HuH-7 (cell line): ENCODE measurements around the gene EFCC1.
"Not testable (repeated sequence)": the region's sequence is repeated elsewhere in the genome, so short reads cannot be mapped to it uniquely, and the experiment has no call there.

Source experiments
- DNase-seq: peaks from one replicate; pipeline ENCODE4 v3.0.0; 2011; ENCODE audit warnings: low spot score

Gene EFCC1

DNA sequence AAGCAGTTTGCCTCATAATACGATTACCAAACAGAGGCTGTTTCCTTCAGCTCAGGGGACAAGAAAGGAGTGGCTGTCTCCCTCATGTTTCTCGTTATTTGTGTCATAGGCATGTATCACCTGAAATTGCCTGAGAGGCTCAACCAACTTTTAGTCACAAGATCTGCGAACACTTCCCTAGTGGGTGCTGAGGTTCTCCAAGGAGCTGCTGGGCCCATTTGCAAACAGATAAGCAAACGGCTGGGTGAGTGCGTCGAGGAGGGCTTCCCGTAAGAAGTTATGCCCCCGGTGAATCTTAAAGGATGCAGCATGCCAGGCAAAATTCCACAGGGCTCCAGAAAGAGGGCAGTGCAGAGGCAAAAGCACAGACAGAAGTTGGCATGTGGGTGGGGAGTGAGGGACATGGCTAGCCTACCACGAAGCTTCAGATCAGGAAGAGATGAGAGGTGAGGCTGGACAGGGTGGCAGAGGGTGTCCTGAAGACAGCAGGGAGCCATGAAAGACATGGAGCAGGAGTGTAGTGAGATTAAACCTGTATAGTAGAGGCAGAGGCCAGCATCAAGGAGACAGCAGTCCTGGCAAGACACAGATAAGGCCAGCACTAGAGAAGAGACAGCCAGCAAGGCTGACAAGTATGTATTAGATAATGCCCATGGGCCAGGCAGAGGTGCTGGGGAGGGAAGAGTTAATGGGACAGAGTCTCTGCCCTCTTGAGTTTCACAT is 55.5 kb downstream of the EFCC1 start:
- no peak for DNase-seq

GRCh38 chr3:129057249-129057648 is 56.1 kb downstream of the EFCC1 start:
- no peak for DNase-seq

GRCh38 chr3:129058441-129059200 is 57.5 kb downstream of the EFCC1 start:
- no peak for DNase-seq

GRCh38 chr3:129059311-129059958 is 58.3 kb downstream of the EFCC1 start:
- DNase-seq: no peak

- no peak for DNase-seq
Measured at GRCh38 chr3:129060276-129061022, 59.3 kb downstream of the EFCC1 start, which contains the start of gene GP9. GP9 (plus strand) TSS chr3:129060779; CDS start chr3:129061740, 961 bp downstream.

DNA sequence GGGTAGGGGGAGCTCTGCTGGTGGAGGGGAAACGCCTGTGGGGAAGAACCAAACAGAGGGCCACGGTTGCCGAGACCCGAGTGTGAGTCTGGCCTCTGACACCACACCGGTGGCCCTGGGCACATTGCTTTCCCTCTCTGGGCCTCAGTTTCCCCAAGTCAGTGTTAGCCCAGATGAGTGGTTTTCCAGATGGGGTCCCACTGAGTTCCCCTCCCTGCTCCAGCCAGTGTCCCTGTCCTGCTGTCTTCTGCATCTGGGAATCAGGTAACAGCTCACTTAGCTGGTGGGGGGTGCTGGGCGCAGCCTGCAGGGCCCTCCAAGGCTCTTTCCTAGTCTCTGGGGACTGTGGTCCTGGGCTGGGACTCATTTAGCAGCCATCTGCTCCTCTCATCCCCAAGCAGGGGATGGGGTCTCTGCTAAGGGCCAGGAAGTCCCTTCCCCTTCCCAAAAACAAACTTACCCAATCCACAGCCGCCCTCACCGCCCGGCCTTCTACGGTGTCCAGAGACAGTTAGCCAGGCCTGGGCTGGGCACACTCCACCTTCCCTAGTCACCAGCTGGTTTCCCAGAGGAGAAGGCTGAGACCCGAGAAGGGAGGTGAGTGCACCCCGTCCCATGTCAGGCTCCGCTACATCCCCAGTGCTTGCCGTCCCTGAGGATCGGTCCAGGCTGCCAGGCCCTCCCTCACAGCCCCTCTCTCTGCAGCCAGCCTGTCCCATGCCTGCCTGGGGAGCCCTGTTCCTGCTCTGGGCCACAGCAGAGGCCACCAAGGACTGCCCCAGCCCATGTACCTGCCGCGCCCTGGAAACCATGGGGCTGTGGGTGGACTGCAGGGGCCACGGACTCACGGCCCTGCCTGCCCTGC is 60.2 kb downstream of the EFCC1 start:
- no peak for DNase-seq

DNA sequence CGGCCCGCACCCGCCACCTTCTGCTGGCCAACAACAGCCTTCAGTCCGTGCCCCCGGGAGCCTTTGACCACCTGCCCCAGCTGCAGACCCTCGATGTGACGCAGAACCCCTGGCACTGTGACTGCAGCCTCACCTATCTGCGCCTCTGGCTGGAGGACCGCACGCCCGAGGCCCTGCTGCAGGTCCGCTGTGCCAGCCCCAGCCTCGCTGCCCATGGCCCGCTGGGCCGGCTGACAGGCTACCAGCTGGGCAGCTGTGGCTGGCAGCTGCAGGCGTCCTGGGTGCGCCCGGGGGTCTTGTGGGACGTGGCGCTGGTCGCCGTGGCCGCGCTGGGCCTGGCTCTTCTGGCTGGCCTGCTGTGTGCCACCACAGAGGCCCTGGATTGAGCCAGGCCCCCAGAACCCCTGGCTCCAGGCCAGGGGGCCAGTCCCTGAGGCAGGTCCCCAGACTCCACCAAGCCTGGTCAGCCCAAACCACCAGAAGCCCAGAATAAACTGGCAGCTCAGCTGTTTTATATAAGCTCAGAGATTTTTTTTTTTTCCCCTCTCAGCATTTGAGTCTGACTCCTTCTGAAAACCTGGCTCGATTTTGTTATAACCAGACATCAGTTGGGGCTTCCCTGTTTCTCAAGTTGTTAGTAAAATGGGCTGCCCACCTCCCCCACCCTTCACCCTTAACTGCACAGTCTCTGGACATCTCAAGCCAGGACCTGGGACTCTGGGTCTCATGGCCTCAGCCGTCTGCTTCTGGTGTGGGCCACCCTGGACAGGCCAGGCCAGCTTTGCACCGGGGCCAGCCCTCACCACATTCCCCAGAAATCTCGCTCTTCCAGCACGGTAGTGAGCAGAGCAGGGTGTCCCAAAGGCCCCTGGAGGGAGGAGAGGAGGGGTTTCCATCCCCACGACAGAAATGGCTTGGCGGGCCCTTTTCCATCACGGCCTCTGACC is 61.1 kb downstream of the EFCC1 start:
- DNase-seq: no peak

GRCh38 chr3:129063091-129063640 is 62.1 kb downstream of the EFCC1 start:
- DNase-seq: no peak

DNA sequence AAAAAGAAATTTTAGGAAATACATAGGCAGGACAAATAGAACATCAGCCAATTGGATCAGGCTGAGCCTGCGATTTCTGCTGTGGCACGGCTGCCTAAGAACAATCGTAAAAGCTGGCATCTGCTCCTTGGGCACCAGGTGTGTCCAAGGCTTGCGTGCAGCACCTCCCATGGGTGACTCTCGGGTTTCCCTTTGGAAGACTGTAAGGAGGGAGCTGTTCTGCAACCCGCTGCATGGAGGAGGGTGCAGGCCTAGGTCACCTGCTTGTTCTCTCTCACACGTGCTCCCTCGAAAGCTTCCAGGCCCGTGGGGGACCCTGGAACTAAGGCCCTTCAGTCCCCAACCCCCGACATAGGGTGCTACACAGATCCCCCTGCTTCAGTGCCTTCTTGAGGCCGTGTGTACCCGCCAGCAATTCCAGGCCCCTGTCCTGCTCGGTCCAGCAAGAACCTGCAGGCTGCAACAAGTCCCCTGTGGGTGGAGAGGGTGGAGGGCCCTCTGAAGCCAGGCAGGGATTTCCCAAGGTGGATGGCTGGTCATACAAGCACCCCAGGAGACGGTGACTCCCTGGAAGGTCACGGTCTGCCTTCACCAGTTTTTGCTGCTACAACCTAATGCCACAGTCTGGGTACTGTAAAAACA is 62.9 kb downstream of the EFCC1 start:
- DNase-seq: no peak

DNA sequence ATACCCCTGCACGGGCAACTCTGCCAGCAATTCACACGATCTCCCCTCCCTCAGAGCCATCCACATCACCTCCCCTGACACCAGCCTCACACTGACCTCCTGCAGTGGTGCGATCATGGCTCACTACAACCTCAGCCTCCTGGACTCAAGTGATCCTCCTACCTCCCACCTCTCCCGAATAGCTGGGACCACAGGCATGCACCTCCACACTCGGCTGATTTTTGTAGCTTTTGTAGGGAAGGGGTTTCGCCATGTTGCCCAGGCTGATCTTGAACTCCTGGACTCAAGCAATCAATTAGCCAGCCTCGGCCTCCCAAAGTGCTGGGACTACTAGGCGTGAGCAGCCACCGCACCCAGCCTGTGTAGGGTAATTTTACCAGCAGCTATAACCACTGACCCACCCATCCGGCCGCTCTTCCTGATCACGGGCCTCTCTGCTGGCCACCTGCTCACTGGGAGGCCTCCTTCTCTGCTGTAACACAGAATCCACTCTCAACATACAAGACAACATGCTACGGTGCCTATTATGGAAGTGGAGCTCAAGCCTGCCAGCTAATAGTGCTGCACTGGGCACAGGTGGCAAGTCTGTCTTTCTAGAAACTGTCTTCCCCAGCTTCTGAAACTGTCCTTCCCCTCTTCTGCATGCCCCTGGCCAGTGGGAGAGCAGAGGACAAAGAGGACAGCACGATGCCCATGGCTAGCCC is 64.1 kb downstream of the EFCC1 start:
- DNase-seq: no peak

- no peak for DNase-seq
Measured at GRCh38 chr3:129065720-129066073, 64.6 kb downstream of the EFCC1 start.

DNA sequence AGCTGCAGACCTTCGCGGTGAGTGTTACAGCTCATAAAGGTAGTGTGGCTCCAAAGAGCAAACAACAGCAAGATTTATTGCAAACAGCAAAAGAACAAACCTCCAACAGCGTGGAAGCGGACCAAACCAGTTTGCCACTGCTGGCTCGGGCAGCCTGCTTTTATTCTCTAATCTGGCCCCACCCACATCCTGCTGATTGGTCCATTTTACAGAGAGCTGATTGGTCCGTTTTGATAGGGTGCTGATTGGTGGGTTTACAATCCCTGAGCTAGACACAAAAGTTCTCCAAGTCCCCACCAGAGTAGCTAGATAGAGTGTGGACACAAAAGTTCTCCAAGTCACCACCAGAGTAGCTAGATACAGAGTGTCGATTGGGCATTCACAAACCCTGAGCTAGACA is 66.6 kb downstream of the EFCC1 start:
- DNase-seq: not testable (repeated sequence)

DNA sequence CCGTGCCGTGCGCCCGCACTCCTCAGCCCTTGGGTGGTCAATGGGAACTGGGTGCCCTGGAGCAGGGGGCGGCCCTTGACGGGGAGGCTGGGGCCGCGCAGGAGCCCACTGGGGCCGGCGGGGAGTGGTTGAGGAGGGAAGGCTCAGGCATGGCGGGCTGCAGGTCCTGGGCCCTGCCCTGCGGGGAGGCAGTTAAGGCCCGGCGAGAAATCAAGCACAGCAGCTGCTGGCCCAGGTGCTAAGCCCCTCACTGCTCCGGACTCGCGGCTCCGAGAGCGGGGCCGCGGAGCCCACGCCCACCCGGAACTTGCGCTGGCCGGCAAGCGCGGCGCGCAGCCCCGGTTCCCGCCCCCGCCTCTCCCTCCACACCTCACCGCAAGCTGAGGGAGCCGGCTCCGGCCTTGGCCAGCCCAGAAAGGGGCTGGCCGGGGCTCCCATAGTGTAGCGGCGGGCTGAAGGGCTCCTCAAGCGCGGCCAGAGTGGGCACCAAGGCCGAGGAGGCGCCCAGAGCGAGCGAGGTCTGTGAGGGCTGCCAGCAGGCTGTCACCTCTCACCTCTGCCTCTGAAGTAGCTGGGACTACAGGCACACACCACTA is 67.3 kb downstream of the EFCC1 start:
- DNase-seq: no peak

- DNase-seq: not testable (repeated sequence)
Measured at GRCh38 chr3:129069313-129070085, 68.4 kb downstream of the EFCC1 start.

DNA sequence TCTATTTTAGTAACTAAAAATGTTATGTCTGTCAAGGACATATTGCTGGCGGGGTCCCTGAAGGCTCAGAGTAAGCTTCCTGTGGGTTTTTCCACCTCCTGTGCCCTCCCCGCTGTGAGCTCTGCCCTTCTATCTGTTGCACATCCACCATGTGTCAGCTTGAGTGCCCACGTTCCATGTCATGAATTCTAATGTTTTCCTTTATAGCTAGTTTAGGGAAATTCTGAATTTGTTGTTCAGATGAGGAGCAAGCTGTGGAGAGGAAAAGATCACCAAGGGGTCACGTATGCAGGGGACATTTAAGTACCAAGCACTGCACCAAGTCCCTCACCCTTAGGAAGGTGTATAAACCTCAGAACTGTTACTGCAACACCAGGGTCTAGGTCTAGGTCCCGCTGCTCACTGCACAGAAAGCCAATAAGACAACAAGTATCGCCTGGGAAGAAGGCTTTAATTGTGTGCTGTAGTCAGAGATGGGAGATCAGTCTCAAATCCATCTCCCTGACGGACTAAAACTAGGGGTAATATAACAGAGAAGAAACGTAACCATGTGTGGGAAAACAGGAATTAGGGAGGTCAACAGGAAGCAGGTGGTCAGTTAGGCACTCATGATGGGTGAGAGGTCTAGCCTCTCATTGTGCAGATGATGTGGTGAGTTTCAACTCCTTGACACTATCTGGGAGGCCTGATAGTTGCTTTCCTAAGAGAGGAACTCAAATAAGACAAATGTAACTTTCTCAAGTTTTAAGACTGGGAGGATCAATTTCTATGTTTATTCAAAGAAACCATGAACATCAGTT is 69.2 kb downstream of the EFCC1 start:
- DNase-seq: no peak

DNA sequence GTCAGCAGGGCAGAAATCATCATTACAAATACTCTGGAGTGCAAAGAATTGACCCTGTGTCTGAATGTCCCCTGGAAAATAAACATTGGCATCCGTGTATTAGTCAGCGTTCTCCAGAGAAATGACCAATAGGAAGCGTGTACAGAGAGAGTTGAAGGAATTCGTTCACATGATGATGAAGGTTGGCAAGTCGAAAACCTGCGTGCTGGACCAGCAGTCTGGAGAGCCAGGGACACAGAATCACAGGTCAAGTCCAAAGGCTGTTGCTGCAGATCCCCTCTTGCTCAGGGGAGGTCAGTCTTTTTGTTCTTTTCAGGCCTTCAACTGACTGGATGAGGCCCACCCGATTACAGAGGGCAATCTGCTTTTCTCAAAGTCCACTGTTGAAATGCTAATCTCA is 76.1 kb downstream of the EFCC1 start:
- DNase-seq: no peak

DNA sequence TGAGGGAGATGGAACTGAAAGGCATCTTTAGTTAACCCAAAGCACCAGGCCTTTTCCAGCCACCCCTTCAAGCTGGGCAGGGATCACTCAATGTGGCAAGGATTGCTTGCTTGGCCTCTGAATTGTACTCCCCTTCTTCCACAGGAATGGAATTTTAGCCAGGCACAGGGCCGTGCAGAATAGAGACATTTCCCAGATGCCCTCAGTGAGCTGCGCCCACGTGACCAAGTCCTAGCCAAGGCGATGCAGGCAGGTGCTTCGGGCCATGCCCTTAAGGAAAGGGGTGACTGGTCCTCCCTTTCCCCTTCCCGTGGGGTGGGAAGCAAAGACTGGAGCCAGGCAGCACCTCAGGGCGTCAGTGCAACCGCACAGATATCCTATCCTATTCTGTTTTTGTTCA is 77.4 kb downstream of the EFCC1 start:
- no peak for DNase-seq
